HG03097 (cell line): ENCODE measurements around the gene CETP.
"Not testable (repeated sequence)": the region's sequence is repeated elsewhere in the genome, so short reads cannot be mapped to it uniquely, and the experiment has no call there.

ENCODE experiments used
- ATAC-seq: cut with Tn5 transposase; IDR thresholded peaks from one replicate; pipeline ENCODE4 v1.9.1; 2021; ENCODE audit not compliant: unreplicated experiment, low FRiP score

The CETP gene

DNA sequence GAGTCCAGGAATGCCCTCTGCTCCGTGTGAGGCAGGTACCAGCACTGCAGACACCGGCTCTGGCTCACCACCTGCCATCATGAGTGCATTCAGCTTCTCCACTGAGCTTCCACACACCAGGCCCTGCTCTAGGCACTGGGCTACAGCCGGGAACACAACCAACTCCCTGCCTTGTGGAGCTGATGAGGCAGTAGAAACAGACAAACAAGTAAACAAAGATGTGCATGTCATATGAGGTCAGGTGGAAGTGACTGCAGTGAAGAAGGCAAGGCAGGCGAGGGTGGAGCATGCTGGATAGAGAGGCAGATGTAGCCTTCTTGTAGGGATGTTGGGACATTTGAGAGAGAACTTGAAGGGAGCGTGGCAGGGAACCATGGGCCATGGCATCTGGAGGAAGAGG is 32.6 kb downstream of the CETP start:
- no peak for ATAC-seq

DNA sequence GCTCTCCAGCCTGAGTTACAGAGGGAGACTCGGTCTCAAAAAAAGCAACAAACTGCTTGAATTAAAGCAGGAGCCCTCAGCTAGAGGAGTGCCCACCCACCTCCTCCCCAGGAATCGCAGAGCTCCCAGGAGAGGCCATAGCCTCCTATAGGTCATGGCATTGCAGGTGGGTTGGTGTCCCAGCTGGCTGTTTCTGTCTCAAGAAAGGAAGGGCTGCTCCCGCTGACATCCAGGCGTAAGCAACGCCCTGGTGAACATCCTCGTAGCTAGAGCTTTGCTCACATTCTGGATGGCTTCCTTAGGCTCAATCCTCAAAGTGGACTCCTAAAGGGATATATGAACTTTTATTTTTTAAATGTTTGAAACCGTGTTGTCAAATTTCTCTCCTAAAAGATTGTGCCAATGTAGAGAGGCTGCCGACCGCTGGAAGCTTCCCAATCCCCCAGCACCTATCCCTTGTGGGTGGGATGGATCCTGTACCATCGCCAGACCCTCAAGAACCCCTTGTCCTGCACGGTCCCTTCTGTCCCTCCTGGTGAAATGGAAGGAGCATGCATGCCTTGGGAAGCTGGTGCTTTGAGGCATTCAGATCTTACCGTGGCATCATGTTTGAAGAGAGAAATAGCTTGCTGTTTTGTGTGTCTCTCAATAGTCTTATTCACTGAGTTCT is 33.5 kb downstream of the CETP start:
- ATAC-seq = no peak

GRCh38 chr16:56997264-56997663 is 35.5 kb downstream of the CETP start:
- ATAC-seq = no peak

GRCh38 chr16:56997931-56998330 is 36.2 kb downstream of the CETP start:
- no peak for ATAC-seq

DNA sequence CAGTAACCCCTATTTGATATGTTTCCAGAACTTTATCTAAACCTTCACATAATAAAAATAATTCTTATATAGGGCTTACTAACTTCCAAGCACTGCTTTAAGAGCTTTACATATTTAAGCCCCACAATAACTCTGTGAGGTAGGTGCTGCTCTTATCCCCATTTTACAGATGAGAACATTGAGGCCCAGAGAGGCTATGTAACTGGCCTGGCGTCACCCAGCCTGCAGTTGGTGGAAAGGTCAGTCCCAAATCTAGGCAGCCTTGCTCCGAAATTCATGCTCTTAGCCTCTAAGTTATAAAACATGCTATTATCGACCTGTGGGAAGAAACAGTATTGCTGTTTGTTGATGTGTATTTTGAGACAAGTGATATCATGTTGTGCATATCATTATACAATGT is 36.6 kb downstream of the CETP start:
- ATAC-seq = no peak

DNA sequence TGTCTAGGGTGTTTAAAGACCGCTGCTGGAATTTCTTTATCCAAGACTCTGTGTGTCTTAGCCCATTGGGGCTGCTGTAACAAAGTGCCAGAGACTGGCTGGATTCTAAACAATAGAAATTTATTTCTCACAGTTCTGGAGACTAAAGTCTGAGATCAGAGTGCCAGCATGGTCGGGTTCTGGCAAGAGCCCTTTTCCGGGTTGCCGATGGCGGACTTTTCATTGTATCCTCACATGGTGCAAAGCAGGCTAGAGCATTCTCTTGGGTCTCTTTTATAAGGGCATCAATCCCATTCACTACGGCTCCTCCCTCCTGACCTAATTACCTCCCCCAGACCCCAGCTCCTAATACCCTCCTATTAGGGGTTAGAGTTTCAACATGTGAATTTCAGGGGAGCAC is 37.1 kb downstream of the CETP start:
- ATAC-seq = no peak

DNA sequence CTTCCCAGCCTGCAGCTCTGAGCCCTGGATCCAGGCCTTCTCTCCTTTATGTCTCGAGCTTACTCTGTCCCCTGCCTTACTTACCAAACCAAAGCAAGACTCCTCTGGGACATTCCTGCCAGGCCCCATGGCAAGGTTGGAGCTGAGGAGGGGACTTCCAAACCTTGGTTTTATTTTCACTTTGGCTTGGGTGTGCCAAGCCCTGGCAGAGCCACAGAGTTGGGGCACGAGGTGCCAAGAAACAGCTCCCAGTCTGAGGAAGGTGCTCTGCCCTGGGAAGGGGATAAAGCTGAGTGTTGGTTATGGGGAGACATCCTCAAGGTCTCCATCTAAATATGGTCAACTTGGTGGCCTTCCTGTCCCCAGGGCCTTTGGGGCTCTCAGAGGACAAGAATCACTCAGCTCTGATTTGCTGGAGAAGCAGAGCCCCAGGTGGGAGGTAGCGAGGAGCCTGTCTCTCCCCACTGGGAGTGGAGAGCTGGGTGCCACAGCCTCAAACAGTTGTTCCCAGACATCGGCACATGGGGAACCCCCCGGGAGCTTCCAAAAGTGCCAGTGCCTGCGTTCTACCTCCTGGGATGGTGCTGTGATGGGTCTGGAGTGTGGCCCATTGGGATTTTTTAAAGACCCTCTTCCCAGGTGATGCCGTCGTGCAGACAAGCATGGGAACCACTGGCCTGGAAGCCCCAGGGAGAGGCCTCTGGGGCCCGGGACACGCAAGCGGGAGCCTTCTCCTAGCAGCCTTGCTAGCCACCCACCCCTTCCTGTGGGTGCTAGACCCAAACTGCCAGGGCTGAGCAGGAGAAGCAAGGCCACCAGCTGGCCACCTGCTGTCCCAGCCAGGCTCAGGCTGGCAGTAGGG is 37.9 kb downstream of the CETP start:
- no peak for ATAC-seq

GRCh38 chr16:57000271-57001025 is 38.7 kb downstream of the CETP start:
- ATAC-seq = no peak

DNA sequence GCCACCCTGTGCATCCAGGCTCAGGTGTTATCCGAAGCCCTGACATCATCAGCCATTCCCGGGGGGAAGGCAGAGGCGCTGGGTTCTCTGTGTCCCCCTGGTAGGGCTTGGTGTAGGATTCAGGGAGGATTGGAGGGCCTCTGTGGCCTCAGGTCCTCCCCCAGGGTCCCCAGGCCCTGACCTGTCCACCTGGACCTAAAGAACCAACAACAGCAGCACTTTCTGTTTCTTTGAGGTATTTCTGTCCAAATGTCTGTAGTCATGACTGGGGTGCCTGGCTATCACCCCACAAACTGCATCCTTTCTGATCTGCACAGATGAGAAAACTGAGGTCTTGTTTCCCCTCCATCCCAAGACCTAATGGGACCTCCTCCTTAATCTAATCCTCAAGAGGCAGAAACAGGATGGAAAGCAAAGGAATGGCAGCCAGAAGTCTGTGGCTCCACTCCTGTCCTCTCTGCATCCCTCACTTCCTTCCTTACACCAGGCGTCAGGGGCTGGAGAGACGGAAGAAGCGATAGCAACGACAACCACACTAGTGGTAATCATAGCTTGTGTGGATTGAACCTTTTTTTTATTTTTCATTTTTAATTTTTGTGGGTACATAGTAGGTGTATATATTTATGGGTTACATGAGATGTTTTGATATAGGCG is 39.4 kb downstream of the CETP start:
- no peak for ATAC-seq

DNA sequence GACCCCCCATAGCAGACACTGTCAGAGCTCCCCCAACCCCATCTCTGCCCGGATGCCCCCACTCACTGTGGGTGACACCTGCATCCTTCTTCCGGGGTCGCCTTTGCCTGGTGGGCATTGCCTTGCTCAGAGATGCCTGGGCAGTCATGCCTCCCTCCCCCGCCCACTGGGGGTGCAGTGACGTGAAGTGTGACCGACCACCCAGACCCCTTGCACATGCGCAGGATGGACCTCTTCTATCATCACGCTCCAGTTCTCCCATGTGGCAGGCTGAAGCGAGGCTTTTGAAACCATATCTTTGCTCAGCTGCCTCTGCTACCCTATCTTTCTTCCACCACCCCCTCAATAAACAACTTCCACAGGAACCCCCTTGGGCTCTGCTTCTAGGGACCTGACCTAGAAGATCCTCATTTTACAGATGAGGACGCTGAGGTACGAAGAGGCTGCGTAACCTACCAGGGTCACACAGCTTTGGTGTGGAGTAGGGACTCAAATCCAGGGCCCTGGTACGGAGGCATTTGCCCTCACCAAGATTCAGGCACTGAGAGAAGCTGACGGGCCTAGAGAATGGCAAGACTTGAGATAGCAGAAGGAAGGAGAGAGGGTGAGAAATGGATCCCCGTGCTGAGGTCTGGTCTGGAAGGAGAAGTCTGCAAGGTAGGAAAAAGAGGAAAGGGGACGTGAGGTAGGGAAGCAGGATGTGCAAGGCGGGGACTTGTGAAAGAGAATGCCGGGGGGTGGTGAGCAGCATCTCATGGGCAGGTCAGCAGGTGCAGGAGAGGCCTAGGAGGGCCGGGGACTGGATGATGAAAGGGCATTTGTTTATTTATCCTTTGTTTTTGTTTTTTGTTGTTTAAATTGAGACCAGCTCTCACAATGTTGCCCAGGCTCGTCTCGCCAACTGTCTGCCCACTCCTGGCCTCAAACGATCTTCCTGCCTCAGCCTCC is 42.0 kb downstream of the CETP start:
- ATAC-seq = no peak

- no peak for ATAC-seq
These were observed 42.9 kb downstream of the CETP start for GRCh38 chr16:57004387-57005250.

GRCh38 chr16:57005597-57005996 is 43.8 kb downstream of the CETP start:
- not testable (repeated sequence) for ATAC-seq

GRCh38 chr16:57007050-57007449 is 45.3 kb downstream of the CETP start:
- no peak for ATAC-seq

GRCh38 chr16:57007530-57007929 is 45.8 kb downstream of the CETP start:
- no peak for ATAC-seq

GRCh38 chr16:57008440-57008839 is 46.7 kb downstream of the CETP start:
- no peak for ATAC-seq

GRCh38 chr16:57009643-57010170 is 48.0 kb downstream of the CETP start:
- ATAC-seq = no peak

- no peak for ATAC-seq
These were observed 50.6 kb downstream of the CETP start for GRCh38 chr16:57012353-57012752.

- ATAC-seq = no peak
These were observed 51.5 kb downstream of the CETP start for GRCh38 chr16:57013229-57013628.

DNA sequence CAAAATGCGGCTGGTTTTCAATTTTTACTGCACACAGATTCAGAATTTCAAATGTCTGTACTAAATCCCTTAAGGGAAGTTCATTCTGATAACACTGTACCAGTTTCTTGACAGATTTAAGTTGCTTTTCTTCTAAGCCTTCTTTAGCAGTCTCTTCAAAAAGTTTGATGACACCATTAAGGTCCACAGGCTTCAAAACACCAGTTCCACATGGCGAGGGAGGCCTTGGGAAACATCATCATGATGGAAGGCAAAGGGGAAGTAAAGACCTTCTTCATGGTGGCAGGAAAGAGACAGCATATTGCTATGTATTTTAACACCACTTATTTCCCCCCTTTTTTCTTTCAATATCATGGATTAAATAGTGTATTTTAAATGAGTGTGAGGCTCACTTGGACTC is 52.2 kb downstream of the CETP start:
- ATAC-seq = no peak
